ENCODE results near the gene ANKRD13B.

ANKRD13B gene

DNA sequence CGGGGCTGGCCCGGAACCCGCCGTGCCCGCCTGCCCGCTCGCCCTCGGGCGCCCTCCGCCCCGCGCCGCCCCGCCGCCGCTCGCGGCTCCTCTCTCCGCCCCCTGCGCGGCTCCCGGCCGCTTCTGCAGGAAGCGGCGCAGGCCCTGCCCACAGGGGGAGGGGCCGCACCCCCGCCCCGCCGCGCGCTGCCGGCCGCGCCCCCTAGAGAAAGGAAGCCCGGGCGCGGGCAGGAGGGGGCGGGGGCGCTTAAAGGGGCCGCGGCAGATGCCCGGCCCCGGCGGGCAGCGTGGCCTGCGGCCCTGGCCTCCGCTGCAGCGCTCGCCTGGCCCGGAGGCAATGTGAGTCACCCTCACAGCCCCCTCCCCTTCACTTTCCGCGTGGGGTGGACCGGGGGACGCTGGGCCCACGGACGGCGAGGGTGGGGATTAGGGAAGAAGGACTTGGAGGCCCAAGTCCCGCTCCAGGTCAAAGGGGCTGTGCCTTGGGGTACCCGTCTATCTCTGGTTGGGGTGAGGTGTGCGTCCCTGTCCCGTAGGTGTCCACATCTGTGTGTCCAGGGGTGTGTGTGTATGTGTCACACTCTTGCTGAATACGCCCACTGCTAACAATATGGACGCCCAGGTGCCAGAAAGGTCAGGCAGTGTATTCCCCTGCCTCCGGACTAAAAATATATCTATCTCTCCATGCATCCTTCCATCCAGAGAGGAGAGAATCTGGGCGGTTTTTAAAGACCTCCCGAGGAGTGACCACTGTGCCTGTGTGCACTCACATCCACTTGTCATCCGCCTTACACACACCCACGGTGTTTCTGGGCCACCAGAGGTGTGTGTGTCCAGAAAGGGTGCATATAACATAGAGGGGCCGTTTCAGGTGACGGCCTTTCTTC is 3.2 kb upstream of the ANKRD13B start, which contains the start of gene GIT1:
TSS of gene GIT1 (minus strand) at position 125 of the 887 bp plus-strand sequence. CDS start 270 bp downstream, outside the sequence.
- peak within 1 kb of the TSS; percentile 88 for H3K4me3 ChIP-seq (ENCODE audit: insufficient read depth, low read depth, low read length)
- H3K9me3 ChIP-seq (ENCODE audit: control insufficient read depth, low read length): no peaks in the 10 kb centered on the region
- 9% methylated on average over 70 of the region's 70 CpGs for WGBS, 2 experiments
- peaks cover 58% of the 10 kb centered on the region for H3K4me1 ChIP-seq (ENCODE audit: control insufficient read depth, insufficient read depth, low read length)
- no peak within 1 kb of the TSS for H3K27ac ChIP-seq (ENCODE audit: insufficient read depth, low read depth, low read length, poor library complexity, severe bottlenecking)
- no peaks in the 10 kb centered on the region for H3K36me3 ChIP-seq (ENCODE audit: control insufficient read depth, insufficient read depth, low read length)
- peaks cover 16% of the 10 kb centered on the region for H3K27me3 ChIP-seq (ENCODE audit: control insufficient read depth, insufficient read depth, low read length, poor library complexity, severe bottlenecking)

DNA sequence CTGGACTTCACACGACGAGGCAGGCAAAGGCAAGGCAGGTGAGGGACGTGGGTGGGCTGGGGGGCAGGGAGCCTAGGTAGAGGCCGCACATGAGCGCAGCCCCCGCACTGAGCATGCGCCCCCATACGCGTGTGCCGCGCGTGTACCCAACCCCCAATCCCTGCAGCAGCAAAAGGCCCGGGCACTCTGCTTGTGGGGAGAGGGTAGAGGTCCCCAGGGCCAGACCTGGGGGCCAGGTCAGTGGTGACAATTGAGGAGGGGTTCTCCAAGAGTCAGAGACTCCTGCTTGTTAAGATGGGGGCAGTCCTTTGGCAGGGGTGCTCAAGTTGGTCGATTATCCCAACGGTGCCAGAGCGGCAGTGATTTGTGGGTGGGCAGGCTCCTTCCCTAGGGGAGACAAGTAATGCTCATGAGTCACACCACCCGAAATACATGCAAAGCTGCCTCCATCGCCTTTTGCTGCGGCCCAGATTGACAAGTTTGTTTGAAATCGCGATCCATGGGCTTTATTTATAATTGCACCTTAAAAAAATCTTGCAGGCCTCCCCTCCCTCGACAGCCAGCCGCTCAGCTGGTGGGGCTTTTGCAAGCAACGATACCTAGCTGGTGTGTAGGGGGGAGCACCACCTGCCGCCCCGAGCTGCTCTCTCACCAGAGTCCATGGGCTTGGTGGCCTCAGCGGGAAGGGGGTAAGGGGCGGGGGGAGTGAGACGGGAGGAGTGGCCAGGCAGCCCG is 2.4 kb upstream of the ANKRD13B start:
- H3K4me1 ChIP-seq (ENCODE audit: control insufficient read depth, insufficient read depth, low read length): peaks cover 58% of the 10 kb centered on the region
- H3K27me3 ChIP-seq (ENCODE audit: control insufficient read depth, insufficient read depth, low read length, poor library complexity, severe bottlenecking): peaks cover 16% of the 10 kb centered on the region
- no peaks in the 10 kb centered on the region for H3K9me3 ChIP-seq (ENCODE audit: control insufficient read depth, low read length)
- WGBS, 2 experiments: 23 to 27% methylated on average over 30 of the region's 30 CpGs
- no peaks in the 10 kb centered on the region for H3K36me3 ChIP-seq (ENCODE audit: control insufficient read depth, insufficient read depth, low read length)
- no peak overlapping the region for H3K27ac ChIP-seq (ENCODE audit: insufficient read depth, low read depth, low read length, poor library complexity, severe bottlenecking)
- H3K4me3 ChIP-seq (ENCODE audit: insufficient read depth, low read depth, low read length): peak overlapping the region; percentile 42

DNA sequence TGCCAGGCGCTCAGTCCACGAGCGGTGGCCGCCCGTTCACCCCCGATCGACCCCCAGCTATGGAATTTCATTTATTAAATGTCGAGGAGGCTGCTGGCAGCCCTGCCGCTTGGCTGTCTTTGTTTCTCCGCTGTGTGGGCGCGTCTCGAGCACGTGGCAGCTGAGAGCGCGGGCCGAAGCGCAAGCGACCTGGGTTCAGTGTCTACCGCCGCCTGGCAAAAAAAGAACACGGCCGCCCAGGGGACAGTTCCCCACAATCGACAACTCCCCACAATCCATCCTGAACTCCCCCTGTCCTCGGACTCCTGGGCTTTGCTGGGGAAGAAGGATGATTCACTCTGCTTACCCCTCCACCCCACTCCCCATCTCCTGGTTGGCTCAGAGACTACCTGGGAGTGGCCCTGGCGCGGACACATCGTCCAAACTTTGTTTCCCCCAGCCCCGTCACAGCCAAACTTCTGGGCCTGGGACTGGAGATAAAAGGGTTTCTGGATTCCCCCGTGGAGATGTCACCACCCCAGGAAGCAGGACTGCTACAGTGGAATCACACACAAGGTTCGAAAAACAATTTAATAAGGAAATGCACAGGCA is 1.7 kb upstream of the ANKRD13B start:
- peaks cover 61% of the 10 kb centered on the region for H3K4me1 ChIP-seq (ENCODE audit: control insufficient read depth, insufficient read depth, low read length)
- 0 to 1% methylated on average over 31 of the region's 31 CpGs for WGBS, 2 experiments
- no peak overlapping the region for H3K27ac ChIP-seq (ENCODE audit: insufficient read depth, low read depth, low read length, poor library complexity, severe bottlenecking)

GRCh38 chr17:29591737-29592608 is 959 bp upstream of the ANKRD13B start:
- peak overlapping the region; percentile 74 for H3K27ac ChIP-seq (ENCODE audit: insufficient read depth, low read depth, low read length, poor library complexity, severe bottlenecking)
- H3K4me1 ChIP-seq (ENCODE audit: control insufficient read depth, insufficient read depth, low read length): peaks cover 66% of the 10 kb centered on the region
- peaks cover 16% of the 10 kb centered on the region for H3K27me3 ChIP-seq (ENCODE audit: control insufficient read depth, insufficient read depth, low read length, poor library complexity, severe bottlenecking)
- no peaks in the 10 kb centered on the region for H3K9me3 ChIP-seq (ENCODE audit: control insufficient read depth, low read length)
- WGBS, 2 experiments: 5 to 6% methylated on average over 25 of the region's 25 CpGs
- H3K4me3 ChIP-seq (ENCODE audit: insufficient read depth, low read depth, low read length): peak overlapping the region; percentile 42
- H3K36me3 ChIP-seq (ENCODE audit: control insufficient read depth, insufficient read depth, low read length): no peaks in the 10 kb centered on the region

More for the DNA sequence above, 1.7 kb upstream of the ANKRD13B start:
- peak overlapping the region; percentile 42 for H3K4me3 ChIP-seq (ENCODE audit: insufficient read depth, low read depth, low read length)
- H3K27me3 ChIP-seq (ENCODE audit: control insufficient read depth, insufficient read depth, low read length, poor library complexity, severe bottlenecking): peaks cover 16% of the 10 kb centered on the region
- H3K9me3 ChIP-seq (ENCODE audit: control insufficient read depth, low read length): no peaks in the 10 kb centered on the region
- no peaks in the 10 kb centered on the region for H3K36me3 ChIP-seq (ENCODE audit: control insufficient read depth, insufficient read depth, low read length)

- Histone ChIP-seq H3K4me1 (ENCODE audit: control insufficient read depth, insufficient read depth, low read length) (peaks cover 63% of the 10 kb centered on the region), H3K4me3 (ENCODE audit: insufficient read depth, low read depth, low read length) (peak overlapping the region; percentile 56), H3K27me3 (ENCODE audit: control insufficient read depth, insufficient read depth, low read length, poor library complexity, severe bottlenecking) (peaks cover 16% of the 10 kb centered on the region), H3K36me3 (ENCODE audit: control insufficient read depth, insufficient read depth, low read length) (no peaks in the 10 kb centered on the region), H3K27ac (ENCODE audit: insufficient read depth, low read depth, low read length, poor library complexity, severe bottlenecking) (no peak overlapping the region), H3K9me3 (ENCODE audit: control insufficient read depth, low read length) (no peaks in the 10 kb centered on the region)
- 2% methylated on average over 64 of the region's 64 CpGs for WGBS, 2 experiments
Observed at GRCh38 chr17:29593591-29594518, 923 bp downstream of the ANKRD13B start.

DNA sequence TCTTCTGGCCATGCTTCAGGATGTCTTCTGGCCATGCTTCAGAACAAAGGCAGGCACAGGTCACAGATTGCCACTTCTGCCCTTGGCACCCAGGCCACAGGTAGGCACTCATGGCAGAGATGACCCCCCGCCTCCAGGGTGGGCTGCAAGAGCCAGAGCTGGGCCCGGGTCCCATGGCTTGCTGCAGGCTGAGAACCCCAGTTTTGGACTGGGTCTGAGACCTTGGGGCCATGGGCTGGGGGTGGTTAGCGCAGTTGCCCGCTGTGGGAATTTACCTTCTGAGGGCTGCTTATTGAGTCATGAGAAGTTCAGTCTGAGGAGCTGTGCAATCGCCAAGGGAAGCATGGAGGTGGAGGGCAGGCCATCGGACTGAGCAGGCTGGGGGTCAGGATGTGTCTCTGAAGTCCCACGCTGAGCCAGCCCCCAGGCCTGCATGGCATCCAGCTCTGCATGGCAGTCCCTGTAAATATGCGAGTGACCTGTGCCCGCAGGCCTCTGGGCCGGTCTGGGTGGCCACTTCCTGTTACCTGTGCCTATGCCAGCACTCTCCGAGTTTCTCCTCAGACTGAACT is 1.7 kb downstream of the ANKRD13B start:
- Histone ChIP-seq H3K4me1 (ENCODE audit: control insufficient read depth, insufficient read depth, low read length) (peaks cover 63% of the 10 kb centered on the region), H3K36me3 (ENCODE audit: control insufficient read depth, insufficient read depth, low read length) (no peaks in the 10 kb centered on the region), H3K4me3 (ENCODE audit: insufficient read depth, low read depth, low read length) (no peak overlapping the region), H3K9me3 (ENCODE audit: control insufficient read depth, low read length) (no peaks in the 10 kb centered on the region), H3K27ac (ENCODE audit: insufficient read depth, low read depth, low read length, poor library complexity, severe bottlenecking) (no peak overlapping the region), H3K27me3 (ENCODE audit: control insufficient read depth, insufficient read depth, low read length, poor library complexity, severe bottlenecking) (peaks cover 16% of the 10 kb centered on the region)
- whole genome bisulfite sequencing, 2 experiments: 89 to 90% methylated on average over 11 of the region's 11 CpGs

- Histone ChIP-seq H3K27ac (ENCODE audit: insufficient read depth, low read depth, low read length, poor library complexity, severe bottlenecking) (no peak overlapping the region), H3K36me3 (ENCODE audit: control insufficient read depth, insufficient read depth, low read length) (no peaks in the 10 kb centered on the region), H3K27me3 (ENCODE audit: control insufficient read depth, insufficient read depth, low read length, poor library complexity, severe bottlenecking) (peaks cover 11% of the 10 kb centered on the region), H3K4me1 (ENCODE audit: control insufficient read depth, insufficient read depth, low read length) (peaks cover 56% of the 10 kb centered on the region), H3K4me3 (ENCODE audit: insufficient read depth, low read depth, low read length) (no peak overlapping the region), H3K9me3 (ENCODE audit: control insufficient read depth, low read length) (no peaks in the 10 kb centered on the region)
- 70 to 74% methylated on average over 7 of the region's 7 CpGs for WGBS, 2 experiments
Observed at GRCh38 chr17:29595107-29595942, 2.4 kb downstream of the ANKRD13B start.

DNA sequence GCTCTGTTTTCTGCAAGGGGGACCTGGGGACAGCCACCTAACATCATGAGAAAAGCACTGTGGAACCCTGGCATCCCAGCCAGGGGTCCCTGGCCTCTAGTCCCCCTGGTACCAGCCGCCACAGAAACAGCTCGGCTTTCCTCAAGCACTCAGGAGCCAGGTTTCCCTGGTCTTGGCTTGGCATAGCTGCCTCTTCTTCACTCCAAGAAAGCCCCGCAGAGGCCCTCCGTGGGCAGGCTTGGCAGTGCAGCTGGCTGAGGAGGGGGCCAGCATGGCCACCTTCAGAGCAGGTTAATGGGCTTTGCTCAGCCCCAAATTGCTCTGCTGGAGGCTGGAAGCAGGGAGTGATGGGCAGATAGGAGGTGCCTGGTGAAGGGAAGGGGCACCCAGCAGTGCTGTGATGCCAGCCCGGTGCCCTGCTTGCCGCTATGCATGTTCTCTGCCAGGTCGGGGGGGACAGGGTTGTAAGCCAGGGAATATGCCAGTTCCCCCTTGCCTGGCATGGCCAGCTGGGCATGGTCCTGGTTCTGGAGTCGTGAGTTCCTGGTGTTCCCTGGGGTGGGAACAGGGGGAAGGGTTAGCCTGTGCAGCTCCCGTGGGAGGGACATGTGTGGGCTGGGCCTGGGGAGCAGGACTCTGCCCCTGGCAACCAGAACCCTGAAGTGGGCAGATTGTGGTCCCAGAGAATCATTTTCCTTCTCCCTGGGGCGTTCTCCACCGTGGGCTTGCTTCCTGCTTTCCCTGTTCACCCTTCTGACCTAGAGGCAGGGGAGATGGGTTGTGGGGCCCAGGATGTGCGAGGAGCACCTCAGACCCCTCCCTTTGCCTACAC is 3.2 kb downstream of the ANKRD13B start:
- H3K27me3 ChIP-seq (ENCODE audit: control insufficient read depth, insufficient read depth, low read length, poor library complexity, severe bottlenecking): peaks cover 6% of the 10 kb centered on the region
- no peaks in the 10 kb centered on the region for H3K36me3 ChIP-seq (ENCODE audit: control insufficient read depth, insufficient read depth, low read length)
- peaks cover 51% of the 10 kb centered on the region for H3K4me1 ChIP-seq (ENCODE audit: control insufficient read depth, insufficient read depth, low read length)
- H3K27ac ChIP-seq (ENCODE audit: insufficient read depth, low read depth, low read length, poor library complexity, severe bottlenecking): no peak overlapping the region
- no peaks in the 10 kb centered on the region for H3K9me3 ChIP-seq (ENCODE audit: control insufficient read depth, low read length)
- no peak overlapping the region for H3K4me3 ChIP-seq (ENCODE audit: insufficient read depth, low read depth, low read length)
- 84 to 86% methylated on average over 12 of the region's 12 CpGs for WGBS, 2 experiments
